Activated T-helper 1 cell treated with anti-CD3 and anti-CD28 coated beads, Interleukin-2, amount 50 U/mL, for 16 hours (primary cell): ENCODE data around the gene CEP19.

Experiments
- DNase-seq, 2 donors: peaks; one replicate each; pipeline ENCODE4 v3.0.0-alpha.2; 2020; ENCODE audit warnings: low read depth in 1 of 2, low spot score in 1 of 2

The CEP19 gene

GRCh38 chr3:196712514-196713413 lies 714 bp upstream of the CEP19 start:
- DNase-seq = peak; percentile 16 to 68

GRCh38 chr3:196708467-196708866 lies 3.6 kb downstream of the CEP19 start:
- DNase-seq = no peak

GRCh38 chr3:196707566-196707965 lies 4.5 kb downstream of the CEP19 start:
- DNase-seq = no peak

- DNase-seq = no peak
These were observed 5.3 kb downstream of the CEP19 start for GRCh38 chr3:196706731-196707130.

- DNase-seq = no peak
These were observed 5.7 kb downstream of the CEP19 start for GRCh38 chr3:196706327-196706726.

GRCh38 chr3:196700801-196701200 lies 11.2 kb downstream of the CEP19 start:
- DNase-seq = no peak

GRCh38 chr3:196699749-196700148 lies 12.3 kb downstream of the CEP19 start:
- DNase-seq = no peak

- DNase-seq = no peak
These were observed 14.8 kb downstream of the CEP19 start for GRCh38 chr3:196697270-196697669.

GRCh38 chr3:196695849-196696226 lies 16.2 kb downstream of the CEP19 start:
- no peak for DNase-seq

GRCh38 chr3:196694941-196695848 lies 16.9 kb downstream of the CEP19 start:
- no peak for DNase-seq

- no peak for DNase-seq
These were observed 17.8 kb downstream of the CEP19 start for GRCh38 chr3:196694202-196694638.

- DNase-seq = no peak
These were observed 20.7 kb downstream of the CEP19 start for GRCh38 chr3:196691386-196691785.

- no peak for DNase-seq
These were observed 21.9 kb downstream of the CEP19 start for GRCh38 chr3:196689941-196690660.

GRCh38 chr3:196688349-196688748 lies 23.7 kb downstream of the CEP19 start:
- DNase-seq = no peak

GRCh38 chr3:196686436-196686835 lies 25.6 kb downstream of the CEP19 start:
- DNase-seq = no peak

GRCh38 chr3:196684548-196685407 lies 27.3 kb downstream of the CEP19 start:
- DNase-seq = peak; percentile 28 to 32

- DNase-seq = no peak
These were observed 34.1 kb downstream of the CEP19 start for GRCh38 chr3:196677931-196678330.

GRCh38 chr3:196677353-196677752 lies 34.7 kb downstream of the CEP19 start:
- no peak for DNase-seq

GRCh38 chr3:196673632-196674031 lies 38.4 kb downstream of the CEP19 start:
- DNase-seq = no peak

GRCh38 chr3:196670339-196670738 lies 41.7 kb downstream of the CEP19 start:
- DNase-seq = no peak
